Neural cell (in vitro differentiated cells): ENCODE results near the gene CTDP1. TPM values are rescaled to one million over a fixed set of nuclear protein-coding genes. Genes with fewer than 3 reads are reported as not detected.
"Not testable (repeated sequence)": the region's sequence is repeated elsewhere in the genome, so short reads cannot be mapped to it uniquely, and the experiment has no call there.

Experiments used
- H2AFZ ChIP-seq: fragments of 200-600, 300-800 bp; sonication (generic), shearing (Covaris generic); 2 replicates; pipeline ENCODE4 v1.6.0; 2014; ENCODE audit warnings: low read depth, mild to moderate bottlenecking, antibody characterized with exemption, low read length, moderate library complexity
- H3F3A ChIP-seq: fragments of 200-600 bp; shearing (Covaris generic); 2 replicates; pipeline ENCODE4 v1.6.1; 2016; ENCODE audit warnings: mild to moderate bottlenecking, moderate library complexity, mixed read lengths, antibody characterized with exemption, low read length; ENCODE audit not compliant: insufficient read depth, poor library complexity, severe bottlenecking
- H3K27ac ChIP-seq: fragments of 200-600, 300-800 bp; sonication (generic), shearing (Covaris generic); 2 replicates; pipeline ENCODE4 v1.5.1; 2014; ENCODE audit warnings: mild to moderate bottlenecking, low read length, moderate library complexity
- H3K27me3 ChIP-seq: fragments of 300-800, 200-600 bp; sonication (generic), shearing (Covaris generic); 2 replicates; pipeline ENCODE4 v1.6.0; 2014; ENCODE audit warnings: mild to moderate bottlenecking, low read depth, low read length, moderate library complexity; ENCODE audit not compliant: insufficient read depth
- H3K36me3 ChIP-seq: fragments of 300-800, 200-600 bp; sonication (generic), shearing (Covaris generic); 2 replicates; pipeline ENCODE4 v1.5.1; 2014; ENCODE audit warnings: mild to moderate bottlenecking, antibody characterized with exemption, low read length, moderate library complexity; ENCODE audit not compliant: insufficient read depth
- H3K4me2 ChIP-seq: fragments of 300-800, 200-600 bp; sonication (generic), shearing (Covaris generic); 2 replicates; pipeline ENCODE4 v1.6.0; 2014; ENCODE audit warnings: mild to moderate bottlenecking, low read length
- H3K4me3 ChIP-seq: fragments of 300-800, 200-600 bp; sonication (generic), shearing (Covaris generic); 2 replicates; pipeline ENCODE4 v1.5.1; 2014; ENCODE audit warnings: mild to moderate bottlenecking, low read length, moderate library complexity
- H3K79me2 ChIP-seq: fragments of 200-600 bp; shearing (Covaris generic); replicated peaks from 2 replicates; pipeline ENCODE4 v1.6.0; 2014; ENCODE audit warnings: mild to moderate bottlenecking, low read length, moderate library complexity; ENCODE audit not compliant: insufficient read depth
- H3K9ac ChIP-seq: fragments of 300-800, 200-600 bp; sonication (generic), shearing (Covaris generic); 2 replicates; pipeline ENCODE4 v1.6.1; 2016; ENCODE audit warnings: mild to moderate bottlenecking, low read length, mixed read lengths
- H3K9me2 ChIP-seq: fragments of 200-600 bp; shearing (Covaris generic); 2 replicates; pipeline ENCODE4 v1.6.1; 2016; ENCODE audit warnings: mild to moderate bottlenecking, low read length, mixed read lengths; ENCODE audit not compliant: insufficient read depth
- H3K9me3 ChIP-seq: fragments of 200-600, 300-800 bp; sonication (generic), shearing (Covaris generic); 2 replicates; pipeline ENCODE4 v1.6.1; 2016; ENCODE audit warnings: mild to moderate bottlenecking, mixed run types, low read length, moderate library complexity, mixed read lengths
- H4K20me1 ChIP-seq: fragments of 200-600 bp; shearing (Covaris generic); 2 replicates; pipeline ENCODE4 v1.6.1; 2016; ENCODE audit warnings: mild to moderate bottlenecking, mixed run types; ENCODE audit not compliant: insufficient read depth
- EZH2 ChIP-seq: fragments of 200-600, 300-800 bp; shearing (Covaris generic), sonication (generic); IDR thresholded peaks from 2 replicates; pipeline ENCODE4 v1.6.1; 2014; ENCODE audit warnings: antibody characterized with exemption, low read length, borderline replicate concordance, mild to moderate bottlenecking; ENCODE audit not compliant: insufficient read depth, poor library complexity, severe bottlenecking
- MXI1 ChIP-seq: fragments of 450-650 bp; conservative IDR thresholded peaks from 2 replicates; pipeline ENCODE4 v1.6.1; 2014; ENCODE audit warnings: antibody characterized with exemption, mild to moderate bottlenecking; ENCODE audit not compliant: poor library complexity, severe bottlenecking
- RAD21 ChIP-seq: fragments of 450-650 bp; conservative IDR thresholded peaks from 2 replicates; pipeline ENCODE4 v1.6.1; 2014; ENCODE audit warnings: antibody characterized with exemption, mild to moderate bottlenecking, moderate library complexity
- SMC3 ChIP-seq: fragments of 450-650 bp; conservative IDR thresholded peaks from 2 replicates; pipeline ENCODE4 v1.6.1; 2014; ENCODE audit warnings: antibody characterized with exemption, mild to moderate bottlenecking, moderate library complexity; ENCODE audit not compliant: poor library complexity
- polyA plus RNA-seq: library from polyadenylated mRNA; depleted of rRNA; stranded (reverse); fragments of >200 nt; gene quantifications from 2 replicates; pipeline ENCODE4 v1.2.3, GENCODE V29; 2014
- TF ChIP-seq, protein P1 (sequence below): IDR thresholded peaks from 2 replicates; pipeline ENCODE4 v1.6.1; 2012; ENCODE audit warnings: borderline replicate concordance
- TF ChIP-seq, protein P2 (sequence below): fragments of 450-650 bp; IDR thresholded peaks from 2 replicates; pipeline ENCODE4 v1.5.1; 2014; ENCODE audit warnings: antibody characterized with exemption, mild to moderate bottlenecking, moderate library complexity; ENCODE audit not compliant: poor library complexity, severe bottlenecking

The CTDP1 gene
- polyA plus RNA-seq, 1 donor from 2014 or later: 22.3 TPM

DNA sequence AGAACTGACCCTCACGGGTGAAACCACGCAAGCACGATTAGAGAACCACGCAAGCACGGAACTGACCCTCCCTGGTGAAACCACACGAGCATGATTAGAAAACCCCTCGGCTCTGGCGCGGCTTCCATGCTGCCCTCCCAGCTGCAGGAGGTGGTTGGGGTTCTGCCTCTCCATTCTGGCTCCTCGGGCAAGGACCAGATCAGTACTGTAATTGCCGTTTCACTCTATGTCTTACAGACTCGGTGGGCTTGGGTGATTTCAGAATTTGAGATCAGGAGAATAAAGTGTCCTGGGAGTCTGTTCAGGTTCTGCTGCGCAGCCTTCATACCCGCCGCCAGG is 59.8 kb downstream of the CTDP1 start:
- Histone ChIP-seq H3K9me3 (no peaks in the 10 kb centered on the region), H3K27ac (no peak overlapping the region), H3K27me3 (no peaks in the 10 kb centered on the region), H4K20me1 (no peaks in the 10 kb centered on the region), H3K9ac (no peak overlapping the region), H3K9me2 (no peaks in the 10 kb centered on the region), H3F3A (no peaks in the 10 kb centered on the region), H3K79me2 (no peaks in the 10 kb centered on the region), H3K4me2 (no peak overlapping the region), H2AFZ (no peak overlapping the region), H3K36me3 (peaks cover 5% of the 10 kb centered on the region), H3K4me3 (no peak overlapping the region)
- TF ChIP-seq, protein P1, sequence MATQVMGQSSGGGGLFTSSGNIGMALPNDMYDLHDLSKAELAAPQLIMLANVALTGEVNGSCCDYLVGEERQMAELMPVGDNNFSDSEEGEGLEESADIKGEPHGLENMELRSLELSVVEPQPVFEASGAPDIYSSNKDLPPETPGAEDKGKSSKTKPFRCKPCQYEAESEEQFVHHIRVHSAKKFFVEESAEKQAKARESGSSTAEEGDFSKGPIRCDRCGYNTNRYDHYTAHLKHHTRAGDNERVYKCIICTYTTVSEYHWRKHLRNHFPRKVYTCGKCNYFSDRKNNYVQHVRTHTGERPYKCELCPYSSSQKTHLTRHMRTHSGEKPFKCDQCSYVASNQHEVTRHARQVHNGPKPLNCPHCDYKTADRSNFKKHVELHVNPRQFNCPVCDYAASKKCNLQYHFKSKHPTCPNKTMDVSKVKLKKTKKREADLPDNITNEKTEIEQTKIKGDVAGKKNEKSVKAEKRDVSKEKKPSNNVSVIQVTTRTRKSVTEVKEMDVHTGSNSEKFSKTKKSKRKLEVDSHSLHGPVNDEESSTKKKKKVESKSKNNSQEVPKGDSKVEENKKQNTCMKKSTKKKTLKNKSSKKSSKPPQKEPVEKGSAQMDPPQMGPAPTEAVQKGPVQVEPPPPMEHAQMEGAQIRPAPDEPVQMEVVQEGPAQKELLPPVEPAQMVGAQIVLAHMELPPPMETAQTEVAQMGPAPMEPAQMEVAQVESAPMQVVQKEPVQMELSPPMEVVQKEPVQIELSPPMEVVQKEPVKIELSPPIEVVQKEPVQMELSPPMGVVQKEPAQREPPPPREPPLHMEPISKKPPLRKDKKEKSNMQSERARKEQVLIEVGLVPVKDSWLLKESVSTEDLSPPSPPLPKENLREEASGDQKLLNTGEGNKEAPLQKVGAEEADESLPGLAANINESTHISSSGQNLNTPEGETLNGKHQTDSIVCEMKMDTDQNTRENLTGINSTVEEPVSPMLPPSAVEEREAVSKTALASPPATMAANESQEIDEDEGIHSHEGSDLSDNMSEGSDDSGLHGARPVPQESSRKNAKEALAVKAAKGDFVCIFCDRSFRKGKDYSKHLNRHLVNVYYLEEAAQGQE: no peak
- TF ChIP-seq MXI1: no peak
- TF ChIP-seq, protein P2, sequence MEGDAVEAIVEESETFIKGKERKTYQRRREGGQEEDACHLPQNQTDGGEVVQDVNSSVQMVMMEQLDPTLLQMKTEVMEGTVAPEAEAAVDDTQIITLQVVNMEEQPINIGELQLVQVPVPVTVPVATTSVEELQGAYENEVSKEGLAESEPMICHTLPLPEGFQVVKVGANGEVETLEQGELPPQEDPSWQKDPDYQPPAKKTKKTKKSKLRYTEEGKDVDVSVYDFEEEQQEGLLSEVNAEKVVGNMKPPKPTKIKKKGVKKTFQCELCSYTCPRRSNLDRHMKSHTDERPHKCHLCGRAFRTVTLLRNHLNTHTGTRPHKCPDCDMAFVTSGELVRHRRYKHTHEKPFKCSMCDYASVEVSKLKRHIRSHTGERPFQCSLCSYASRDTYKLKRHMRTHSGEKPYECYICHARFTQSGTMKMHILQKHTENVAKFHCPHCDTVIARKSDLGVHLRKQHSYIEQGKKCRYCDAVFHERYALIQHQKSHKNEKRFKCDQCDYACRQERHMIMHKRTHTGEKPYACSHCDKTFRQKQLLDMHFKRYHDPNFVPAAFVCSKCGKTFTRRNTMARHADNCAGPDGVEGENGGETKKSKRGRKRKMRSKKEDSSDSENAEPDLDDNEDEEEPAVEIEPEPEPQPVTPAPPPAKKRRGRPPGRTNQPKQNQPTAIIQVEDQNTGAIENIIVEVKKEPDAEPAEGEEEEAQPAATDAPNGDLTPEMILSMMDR: no peak
- no peak for TF ChIP-seq SMC3
- TF ChIP-seq EZH2: no peak

DNA sequence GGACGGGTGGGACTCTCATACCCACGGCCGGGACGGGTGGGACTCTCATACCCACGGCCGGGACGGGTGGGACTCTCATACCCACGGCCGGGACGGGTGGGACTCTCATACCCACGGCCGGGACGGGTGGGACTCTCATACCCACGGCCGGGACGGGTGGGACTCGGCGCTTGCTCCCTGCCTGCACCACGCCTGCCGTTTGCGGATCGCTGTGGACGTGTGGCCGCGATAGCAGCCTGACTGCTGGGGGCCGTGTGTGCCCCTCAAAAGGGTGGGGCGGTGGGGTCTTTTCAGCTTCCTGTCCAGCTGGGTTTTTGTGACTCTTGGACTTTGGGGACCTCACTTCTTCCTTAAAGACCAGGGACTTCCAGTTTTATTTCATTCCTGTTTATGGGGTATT is 60.4 kb downstream of the CTDP1 start:
- H3K79me2 ChIP-seq, H3K4me2 ChIP-seq, H3K27ac ChIP-seq, H3K27me3 ChIP-seq, H3K9me3 ChIP-seq, H2AFZ ChIP-seq, H3K36me3 ChIP-seq, H3K9me2 ChIP-seq, H3K9ac ChIP-seq, H4K20me1 ChIP-seq, H3F3A ChIP-seq, H3K4me3 ChIP-seq: not testable (repeated sequence)

DNA sequence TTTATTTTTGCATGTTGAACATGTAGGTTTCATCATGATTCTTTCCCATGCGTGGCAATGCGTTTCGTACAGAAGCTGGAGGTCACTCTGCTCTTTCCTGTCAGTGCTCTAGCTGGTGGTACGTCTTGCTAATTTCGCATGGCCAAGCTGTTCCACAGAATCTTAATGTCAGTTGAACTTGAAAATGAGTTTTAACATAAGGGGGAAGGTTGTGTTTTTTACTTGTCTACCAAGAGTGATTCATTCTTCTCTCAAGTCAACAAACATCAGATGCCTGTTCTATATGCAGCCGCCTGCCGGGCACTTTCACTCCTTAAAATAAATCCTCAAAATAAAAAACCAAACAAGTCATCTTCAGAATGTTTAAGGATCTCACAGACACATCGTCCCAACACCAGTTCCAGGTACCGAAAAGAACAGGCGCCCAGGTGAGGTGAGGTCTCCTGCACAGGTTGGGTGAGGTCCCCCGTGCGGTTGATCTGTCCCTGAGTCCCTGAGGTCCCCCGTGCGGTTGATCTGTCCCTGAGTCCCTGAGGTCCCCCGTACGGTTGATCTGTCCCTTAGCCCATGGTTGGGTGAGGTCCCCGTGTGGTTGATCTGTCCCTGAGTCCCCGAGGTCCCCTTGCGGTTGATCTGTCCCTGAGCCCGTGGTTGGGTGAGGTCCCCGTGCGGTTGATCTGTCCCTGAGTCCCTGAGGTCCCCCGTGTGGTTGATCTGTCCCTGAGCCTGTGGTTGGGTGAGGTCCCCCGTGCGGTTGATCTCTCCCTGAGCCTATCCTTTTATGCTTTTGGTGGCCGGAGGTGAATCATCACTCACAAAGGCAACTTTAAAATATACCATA is 61.1 kb downstream of the CTDP1 start:
- Histone ChIP-seq H3K36me3 (peaks cover 8% of the 10 kb centered on the region), H3K9me3 (no peaks in the 10 kb centered on the region), H3K79me2 (no peaks in the 10 kb centered on the region), H2AFZ (no peak overlapping the region), H4K20me1 (no peaks in the 10 kb centered on the region), H3F3A (no peaks in the 10 kb centered on the region), H3K4me3 (no peak overlapping the region), H3K27me3 (no peaks in the 10 kb centered on the region), H3K4me2 (no peak overlapping the region), H3K9me2 (no peaks in the 10 kb centered on the region), H3K9ac (no peak overlapping the region), H3K27ac (no peak overlapping the region)
- TF ChIP-seq RAD21: no peak
